Stimulated activated CD8-positive, alpha-beta memory T cell treated with anti-CD3 and anti-CD28 coated beads, Interleukin-7, amount 100 ng/mL, for 24 hours (primary cell): ENCODE results near the gene PLXDC2.
"Not testable (repeated sequence)": the region's sequence is repeated elsewhere in the genome, so short reads cannot be mapped to it uniquely, and the experiment has no call there.

Source experiments
- DNase-seq: peaks from one replicate; pipeline ENCODE4 v3.0.0-alpha.2; 2020; ENCODE audit warnings: low read depth

The PLXDC2 gene

DNA sequence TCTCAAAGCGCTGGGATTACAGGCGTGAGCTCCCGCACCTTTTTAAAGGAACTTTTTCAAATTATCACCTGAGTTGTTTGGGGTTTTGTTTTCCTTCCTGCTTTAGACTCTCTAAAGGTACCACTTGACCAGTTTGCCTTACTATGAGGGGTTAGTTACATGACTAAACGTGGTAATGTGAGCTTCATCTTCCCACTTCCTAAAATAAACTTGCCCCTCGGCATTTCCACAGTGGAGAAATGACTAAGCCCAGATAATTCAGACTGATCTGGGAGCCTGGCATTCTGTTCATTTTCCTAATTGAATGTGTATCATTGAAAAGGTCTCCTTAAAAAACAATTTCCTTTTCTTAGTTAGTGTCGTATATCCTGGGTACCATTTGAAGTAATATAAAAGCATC, 163.4 kb downstream of the PLXDC2 start:
- no peak for DNase-seq

DNA sequence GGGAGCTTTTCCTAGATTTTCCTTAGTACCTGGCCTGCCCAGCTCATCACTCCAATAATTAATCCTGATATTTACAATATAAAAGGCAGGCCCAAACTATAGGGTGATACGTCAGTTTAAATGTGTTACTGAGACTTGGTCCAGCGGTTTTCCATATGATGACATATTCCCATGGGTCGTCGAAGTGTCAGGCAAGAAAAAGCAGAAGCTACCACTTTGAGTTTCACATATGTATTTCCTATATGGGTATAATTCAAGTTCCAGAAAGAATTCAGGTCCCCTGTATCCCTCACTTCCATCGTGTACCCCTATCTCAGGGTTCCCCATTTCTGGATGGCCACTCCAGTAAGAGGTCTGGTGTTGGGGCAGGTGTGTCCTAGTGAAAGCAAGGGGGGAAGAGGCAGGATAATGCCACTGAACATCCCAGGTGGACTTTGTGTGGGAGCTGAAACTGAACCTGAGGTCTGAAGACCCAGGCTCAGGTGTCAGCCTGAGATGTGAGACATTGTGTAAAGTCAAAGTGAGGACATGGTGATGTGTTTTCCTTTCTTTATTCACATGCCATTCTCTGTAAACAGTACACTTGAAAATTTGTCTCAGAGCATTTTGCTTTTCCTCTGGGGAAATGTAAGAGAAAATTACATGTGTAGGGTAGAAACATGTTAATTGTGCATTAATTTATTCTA, 167.8 kb downstream of the PLXDC2 start:
- no peak for DNase-seq

DNA sequence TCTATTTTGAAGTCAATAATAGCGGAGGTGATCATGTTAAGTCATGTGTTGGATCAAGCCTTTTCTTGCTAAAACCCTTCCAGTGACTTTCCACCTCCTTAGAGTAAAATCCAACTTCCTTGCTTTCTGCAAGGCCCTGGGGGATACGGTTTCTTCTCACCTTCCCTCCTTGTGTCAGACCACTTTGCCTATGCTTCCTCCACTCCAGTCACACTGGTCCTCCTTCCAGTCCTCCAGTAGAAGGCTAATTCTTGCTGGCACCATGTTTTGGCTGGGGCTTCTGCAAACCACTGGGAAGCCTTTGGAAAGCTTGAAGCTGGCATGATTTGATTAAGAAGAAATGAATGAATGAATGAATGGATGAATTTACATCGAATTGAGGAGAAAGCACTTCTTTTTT, 169.5 kb downstream of the PLXDC2 start:
- DNase-seq, result no peak

DNA sequence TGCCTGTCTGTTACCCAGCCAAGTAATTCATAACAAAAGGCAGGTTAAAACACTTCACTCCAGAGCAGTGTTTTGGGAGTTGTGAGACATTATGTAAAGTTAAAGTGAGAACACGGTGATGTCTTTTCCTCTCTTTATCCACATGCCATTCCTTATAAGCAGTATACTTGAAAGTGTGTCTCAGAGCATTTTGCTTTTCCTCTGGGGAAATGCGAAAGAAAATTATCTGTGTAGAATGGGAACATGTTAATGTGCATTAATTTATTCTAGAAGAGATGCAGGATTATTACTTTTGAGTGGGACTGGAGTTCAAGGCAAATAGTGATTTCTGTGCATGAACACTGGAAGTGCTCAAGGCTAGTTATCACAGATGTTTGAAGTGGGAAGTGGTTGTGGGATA, 170.4 kb downstream of the PLXDC2 start:
- DNase-seq, result no peak

DNA sequence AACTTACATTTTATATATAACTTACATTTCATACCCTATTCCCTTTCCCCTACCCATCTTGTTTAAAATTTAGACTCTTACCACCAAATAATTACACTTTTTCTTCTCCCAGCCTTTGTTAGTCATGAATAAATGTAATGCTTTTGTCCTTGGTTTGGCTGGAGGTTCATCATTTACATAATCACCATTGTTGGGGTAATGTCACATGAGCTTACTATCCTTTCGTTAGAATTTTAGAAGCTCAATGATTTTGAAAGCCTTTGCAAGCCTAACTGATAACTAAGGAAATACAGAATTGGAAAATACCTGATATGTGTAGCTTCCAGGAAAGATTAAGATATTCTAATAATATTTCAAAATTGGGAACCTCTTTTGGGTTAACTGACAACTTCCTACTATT, 171.7 kb downstream of the PLXDC2 start:
- no peak for DNase-seq

DNA sequence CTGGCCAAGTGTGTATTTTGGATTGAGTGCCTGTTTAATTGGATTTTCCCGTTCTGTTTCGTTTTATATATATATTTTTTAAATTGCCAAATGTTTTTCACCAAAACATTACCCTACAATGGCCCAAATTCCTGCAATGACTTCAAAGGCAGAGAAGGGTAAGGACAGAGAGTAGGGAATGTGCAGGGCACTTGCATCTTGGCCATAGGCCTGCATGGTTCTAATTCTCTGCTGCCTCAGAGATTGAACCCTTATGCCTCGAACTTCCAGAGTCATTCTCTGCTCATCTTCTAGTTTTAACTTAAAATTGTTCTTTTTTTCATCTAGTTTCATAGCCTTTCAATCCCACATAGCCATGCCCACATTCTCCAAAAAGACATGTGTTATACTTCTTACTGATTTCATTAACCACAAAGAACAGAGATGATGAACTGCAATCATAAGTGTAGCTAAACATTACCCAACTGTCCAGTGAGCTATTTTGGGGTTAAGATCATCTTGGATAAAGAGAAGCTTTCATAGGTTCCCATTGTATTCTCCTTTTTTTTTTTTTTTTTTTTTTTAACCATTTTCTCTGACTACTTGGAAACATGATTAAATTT, 177.6 kb downstream of the PLXDC2 start:
- DNase-seq, result no peak

DNA sequence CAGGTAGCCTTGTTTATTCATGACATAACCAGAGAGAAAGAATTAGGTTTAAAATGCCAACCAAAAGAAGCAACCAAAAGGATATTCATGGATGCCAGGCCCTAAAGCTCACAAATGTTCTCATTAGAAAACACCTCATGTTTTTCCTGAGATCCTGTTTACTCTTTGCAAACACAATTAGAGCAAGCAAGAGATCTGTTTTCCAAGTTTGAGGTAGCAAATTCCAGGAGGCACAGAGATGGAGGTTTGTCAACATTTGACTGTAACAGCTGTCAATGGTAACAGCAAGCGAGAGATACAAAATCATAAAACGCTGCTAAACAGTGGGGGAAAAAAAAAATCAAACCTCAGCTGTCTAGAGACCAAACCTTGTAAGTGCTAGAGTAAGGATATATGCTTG, 182.2 kb downstream of the PLXDC2 start:
- DNase-seq, result no peak

DNA sequence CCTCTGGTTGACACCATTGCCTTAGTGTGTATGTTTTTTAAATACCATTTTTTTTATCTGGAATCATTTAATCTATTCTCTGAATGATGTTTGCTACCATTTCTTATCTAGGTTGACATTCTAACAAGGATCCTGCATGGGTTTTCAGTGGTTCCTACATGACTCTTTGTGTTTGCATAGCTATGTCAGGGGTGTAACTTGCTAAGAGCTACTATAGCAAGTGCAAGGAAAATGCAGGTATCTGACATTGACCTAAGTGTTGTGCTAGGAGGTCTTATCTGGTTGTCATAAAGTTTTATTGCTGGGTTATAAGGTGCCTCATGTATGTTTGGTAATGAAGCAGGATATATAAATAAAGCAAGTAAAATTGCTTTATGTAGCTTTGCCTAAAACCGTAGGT, 183.2 kb downstream of the PLXDC2 start:
- DNase-seq, result no peak

DNA sequence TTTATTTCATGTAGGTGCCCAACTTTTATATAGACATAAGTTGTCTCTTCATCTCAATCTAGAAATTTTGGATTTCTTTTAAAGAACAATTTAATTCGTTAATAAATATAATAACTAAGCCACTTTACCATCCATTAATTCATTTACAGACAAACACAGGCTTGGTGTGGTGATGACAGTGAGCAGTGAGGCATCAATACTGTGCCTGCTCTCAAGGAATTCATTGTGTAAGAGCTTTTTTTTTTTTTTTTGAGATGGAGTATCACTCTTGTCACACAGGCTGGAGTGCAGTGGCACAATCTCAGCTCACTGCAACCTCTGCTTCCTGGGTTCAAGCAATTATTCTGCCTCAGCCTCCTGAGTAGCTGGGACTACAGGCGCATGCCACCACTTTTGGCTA, 185.8 kb downstream of the PLXDC2 start:
- not testable (repeated sequence) for DNase-seq

DNA sequence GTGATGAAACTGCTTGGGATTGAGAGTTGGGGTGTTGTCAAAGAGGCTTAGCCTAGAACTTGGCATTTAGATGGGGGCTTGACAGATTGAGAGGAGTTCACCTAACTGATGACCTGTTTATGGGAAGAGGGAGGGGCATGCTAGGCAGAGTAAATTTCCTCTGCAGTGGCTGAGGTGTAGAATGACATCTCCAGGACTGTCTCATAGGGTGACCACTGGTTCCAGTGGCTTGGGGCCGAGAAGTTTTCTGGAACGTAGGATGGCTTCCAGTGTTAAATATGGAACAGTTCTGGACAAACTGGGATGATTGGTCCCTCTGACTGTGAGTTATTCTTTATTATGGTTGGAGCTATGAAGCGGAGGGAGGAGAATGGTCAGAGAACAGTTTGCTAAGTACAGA, 186.4 kb downstream of the PLXDC2 start:
- no peak for DNase-seq

DNA sequence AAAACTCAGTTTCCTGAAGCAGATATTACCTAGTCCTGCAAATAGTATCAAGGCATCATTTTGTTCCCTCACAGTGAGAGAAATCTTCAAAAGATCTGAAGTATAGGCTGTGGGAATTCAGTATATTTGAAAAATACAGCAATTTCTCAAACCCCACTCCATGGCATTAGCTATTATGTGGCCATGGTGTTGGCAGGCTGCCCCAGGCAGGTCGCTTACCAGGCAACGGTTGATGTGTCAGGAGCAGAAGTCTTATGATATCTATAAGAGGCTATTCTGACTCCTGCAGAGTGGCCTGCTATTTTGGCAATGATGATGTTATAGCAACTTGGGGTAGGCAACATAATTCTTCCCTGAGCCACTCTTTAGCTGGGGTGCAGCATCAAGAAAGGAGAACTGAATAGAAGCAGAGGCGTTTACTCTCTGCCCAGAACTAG, 187.9 kb downstream of the PLXDC2 start:
- DNase-seq, result no peak

DNA sequence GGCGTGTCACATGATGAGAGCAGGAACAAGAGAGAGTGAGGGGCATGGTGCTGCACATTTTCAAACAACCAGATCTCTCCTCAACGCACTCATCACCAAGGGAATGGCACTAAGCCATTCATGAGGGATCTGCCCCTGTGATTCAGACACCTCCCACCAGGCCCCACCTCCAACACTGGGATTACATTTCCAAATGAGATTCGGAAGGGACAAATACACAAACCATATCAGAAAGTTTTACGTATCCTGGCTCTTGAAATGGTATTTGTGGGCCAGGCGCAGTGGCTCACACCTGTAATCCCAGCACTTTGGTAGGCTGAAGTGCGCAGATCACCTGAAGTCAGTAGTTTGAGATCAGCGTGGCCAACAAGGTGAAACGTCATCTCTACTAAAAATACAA, 189.4 kb downstream of the PLXDC2 start:
- DNase-seq, result no peak

DNA sequence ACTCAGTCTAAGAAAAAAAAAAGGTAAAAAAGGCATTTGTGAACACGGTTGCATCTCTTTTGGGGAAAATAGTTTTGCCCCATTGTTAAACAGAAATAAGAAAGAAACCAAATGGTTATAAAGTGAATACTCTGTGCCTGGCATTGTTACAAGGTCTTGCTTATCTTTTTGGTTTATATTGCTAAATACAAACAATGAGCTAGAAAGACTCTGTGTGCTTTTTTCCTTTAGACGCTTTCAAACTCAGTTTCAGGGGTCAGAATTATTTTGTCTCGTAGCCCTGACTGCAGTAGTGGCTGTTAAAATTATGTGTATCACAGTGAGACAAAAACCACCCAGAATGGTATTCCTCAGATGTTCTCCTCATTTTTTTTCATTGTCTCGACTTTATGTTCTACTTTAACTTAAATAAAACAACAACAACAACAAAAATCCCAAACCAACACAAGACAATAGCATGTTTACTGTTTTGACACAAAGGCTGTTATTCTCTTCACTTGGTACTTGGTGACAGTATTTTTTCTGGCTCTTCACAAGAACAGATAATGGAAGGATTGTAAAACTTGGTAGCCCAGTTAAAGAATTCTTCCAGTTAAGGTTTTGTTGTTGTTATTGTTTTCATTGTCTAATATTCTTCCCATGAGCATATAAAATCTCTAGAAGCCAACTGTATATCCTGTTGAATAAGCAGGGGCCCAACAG, 190.1 kb downstream of the PLXDC2 start:
- no peak for DNase-seq

DNA sequence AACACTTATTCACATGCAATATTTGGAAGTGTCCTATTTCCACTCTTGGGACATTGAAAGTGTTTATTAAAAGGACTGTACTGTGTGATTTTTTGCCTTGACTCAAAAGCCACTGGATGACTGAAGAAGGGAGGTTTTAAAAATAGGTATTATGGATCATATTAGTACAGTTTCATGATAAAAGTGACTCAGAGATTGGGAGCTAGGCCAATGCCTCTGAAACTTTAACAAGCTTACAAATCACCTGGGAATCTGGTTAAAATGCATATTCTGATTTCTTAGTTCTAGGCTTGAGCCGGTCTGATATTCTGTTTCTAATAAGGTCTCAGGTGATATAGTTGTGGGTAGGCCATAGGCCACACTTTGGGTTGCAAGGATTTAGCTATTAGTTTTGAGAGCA, 191.2 kb downstream of the PLXDC2 start:
- no peak for DNase-seq

DNA sequence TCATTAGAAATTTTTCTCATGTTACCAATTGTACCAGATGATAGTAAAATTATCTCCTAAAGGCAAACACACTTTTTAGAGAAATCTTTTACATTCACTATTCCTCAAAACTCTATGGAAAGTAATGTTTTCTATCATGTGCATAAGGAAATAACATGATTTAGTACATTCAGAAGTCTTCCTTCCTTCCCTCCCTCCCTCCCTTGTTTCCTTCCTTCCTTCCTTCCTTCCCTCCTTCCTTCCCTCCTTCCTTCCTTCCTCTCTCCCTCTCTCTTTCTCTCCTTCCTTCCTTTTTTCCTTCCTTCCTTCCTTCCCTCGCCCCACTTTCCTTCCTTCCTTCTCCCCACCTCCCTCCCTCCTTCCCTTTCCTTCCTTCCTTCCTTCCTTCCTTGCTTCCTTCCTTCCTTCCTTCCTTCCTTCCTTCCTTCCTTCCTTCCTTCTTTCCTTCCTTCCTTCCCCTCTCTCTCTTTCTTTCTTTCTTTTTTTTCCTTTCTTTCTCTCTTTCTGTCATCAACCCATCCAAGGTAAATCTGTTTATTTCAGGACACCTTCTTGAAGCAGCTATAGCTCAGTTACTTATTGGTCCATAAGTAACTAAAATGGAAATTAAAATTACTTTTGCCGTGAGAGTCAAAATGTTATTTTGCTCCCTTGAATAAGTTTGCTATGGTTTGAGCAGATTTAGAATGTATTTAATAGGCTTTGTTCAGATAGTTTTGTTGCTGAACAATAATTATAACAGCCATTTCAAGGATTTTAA, 197.9 kb downstream of the PLXDC2 start:
- no peak for DNase-seq

DNA sequence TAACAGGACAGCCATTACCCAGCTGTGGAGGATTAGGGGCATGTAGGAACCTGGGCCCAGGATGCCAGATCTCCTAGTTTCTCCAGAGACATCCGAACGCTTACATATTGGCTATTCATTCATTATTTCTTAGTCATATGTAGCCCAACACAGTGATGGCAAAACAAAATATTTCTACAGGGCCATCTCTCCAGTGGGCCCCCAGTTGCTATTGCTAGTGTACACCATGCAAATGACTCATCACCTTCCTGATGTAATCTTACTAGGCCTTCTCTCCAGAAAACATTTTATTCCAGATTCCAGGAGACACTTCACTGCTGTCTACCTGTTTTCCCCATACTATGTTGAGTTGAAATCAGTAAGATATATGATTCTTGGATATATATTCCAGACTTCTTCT, 201.7 kb downstream of the PLXDC2 start:
- no peak for DNase-seq

DNA sequence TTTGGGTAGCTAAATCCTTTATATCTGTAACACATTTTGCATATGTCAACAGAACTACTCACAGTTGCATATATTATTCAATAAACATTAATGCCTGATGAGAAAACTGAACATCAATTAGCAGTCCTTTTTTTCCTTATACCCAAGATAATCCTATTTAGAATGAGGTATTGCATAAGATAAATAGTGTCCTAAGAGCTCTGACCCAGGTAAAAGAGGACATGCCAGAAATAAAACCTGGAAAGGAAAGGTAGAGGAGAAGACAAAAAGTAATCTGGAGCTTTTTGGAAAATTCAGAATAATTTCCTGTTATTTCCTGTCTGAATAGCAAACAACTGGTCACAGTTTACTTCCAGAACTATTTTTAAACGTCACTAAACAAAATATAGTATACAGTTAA, 204.4 kb downstream of the PLXDC2 start:
- DNase-seq, result no peak

DNA sequence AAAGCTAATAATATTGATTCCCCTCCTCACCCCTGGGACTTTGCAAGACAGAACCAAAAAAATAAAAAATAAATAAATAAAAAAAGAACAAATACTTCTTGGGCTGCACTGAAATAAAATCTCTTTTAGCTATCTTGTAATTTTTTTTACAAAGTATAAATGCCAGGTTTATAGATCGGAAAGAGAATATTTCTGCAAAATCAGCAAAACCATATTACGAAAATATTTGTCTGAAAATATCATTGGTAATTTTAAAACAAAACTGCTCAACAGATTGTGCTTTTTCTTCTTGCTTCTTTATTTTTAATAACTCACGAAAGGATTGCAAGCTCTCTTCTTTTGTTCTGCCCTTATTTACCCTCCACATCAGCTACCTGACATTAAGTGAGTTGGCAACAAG, 213.3 kb downstream of the PLXDC2 start:
- no peak for DNase-seq

DNA sequence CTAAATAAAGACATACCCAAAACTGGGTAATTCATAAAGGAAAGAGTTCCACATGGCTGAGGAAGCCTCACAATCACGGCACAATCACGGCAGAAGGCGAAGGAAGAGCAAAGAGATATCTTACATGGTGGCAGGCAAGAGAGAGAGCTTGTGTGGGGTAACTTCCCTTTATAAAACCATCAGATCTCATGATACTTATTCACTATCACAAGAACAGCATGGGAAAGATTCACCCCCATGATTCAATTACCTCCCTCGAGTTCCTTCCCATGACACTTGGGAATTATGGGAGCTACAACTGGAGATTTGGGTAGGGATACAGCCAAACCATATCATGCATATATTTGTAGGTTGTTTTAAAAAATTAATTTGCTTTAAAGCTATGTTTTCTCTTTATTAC, 217.2 kb downstream of the PLXDC2 start:
- DNase-seq, result no peak

DNA sequence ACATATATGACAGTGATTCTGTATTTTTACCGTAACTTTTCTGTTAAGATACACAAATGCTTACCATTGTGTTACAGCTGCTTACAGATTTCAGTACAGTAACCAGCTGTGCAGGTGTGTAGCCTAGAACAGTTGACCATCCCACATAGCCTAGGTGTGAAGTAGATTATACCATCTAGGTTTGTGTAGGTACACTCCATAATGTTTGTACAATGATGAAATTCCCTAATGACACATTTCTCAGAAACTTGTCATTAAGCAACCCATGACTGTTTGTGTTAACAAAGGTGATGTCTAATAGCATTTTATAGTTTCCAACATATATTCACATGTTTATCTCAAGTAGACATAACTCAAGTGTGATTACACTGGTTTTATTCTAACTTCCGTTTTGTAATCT, 218.5 kb downstream of the PLXDC2 start:
- DNase-seq, result no peak

DNA sequence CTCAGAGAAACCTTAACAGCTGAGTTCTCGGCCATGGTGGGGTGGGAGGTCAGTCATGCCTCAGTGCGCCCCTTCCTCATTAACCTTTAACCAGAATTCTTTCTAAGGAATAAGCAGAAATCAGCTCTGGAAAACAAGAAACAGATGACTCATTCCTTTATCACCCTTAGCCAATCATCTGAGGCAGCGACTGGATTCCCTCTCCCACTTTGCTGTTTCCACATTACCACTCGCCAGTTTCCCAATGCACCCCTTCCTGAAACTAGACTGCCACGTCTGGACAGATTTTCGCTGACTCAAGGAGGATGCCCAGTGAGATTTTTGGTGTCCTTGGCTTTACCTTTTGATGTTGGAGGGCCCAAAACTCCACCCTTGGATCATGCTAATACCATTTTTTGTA, 223.8 kb downstream of the PLXDC2 start:
- no peak for DNase-seq

DNA sequence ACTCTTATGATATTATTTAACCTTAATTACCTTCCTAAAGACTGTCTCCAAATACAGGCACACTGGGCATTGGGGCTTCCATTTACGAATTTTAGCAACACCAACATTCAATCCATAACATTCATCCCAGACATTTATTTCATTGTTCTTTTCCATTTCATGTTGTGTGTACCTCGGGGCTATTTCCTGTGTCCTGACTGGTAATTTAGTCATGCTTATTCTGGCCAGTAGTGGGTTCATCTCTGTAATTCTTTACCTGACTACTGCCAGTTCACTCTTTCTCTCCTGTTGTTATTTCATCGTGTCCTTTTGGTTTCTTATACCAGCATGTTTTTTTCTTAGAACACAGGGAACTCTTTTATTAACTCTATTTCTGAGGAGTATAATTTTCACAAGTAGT, 225.7 kb downstream of the PLXDC2 start:
- no peak for DNase-seq

DNA sequence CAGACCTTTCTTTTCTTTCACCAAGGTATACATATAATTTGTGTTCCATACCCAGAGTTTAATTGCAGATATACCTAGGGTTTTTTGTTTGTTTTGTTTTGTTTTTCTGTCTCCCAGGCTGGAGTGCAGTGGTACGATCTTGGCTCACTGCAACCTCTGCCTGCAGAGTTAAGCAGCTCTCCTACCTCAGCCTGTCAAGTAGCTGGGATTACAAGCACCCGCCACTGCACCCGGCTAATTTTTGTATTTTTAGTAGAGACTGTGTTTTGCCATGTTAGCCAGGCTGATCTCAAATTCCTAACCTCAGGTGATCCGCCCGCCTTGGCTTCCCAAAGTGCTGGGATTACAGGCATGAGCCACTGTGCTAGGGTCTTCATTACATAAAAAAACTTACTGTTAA, 228.9 kb downstream of the PLXDC2 start:
- not testable (repeated sequence) for DNase-seq
